ENCODE measurements around the gene PDCD6IP. TPM values are rescaled to one million over a fixed set of nuclear protein-coding genes. Genes with fewer than 3 reads are reported as not detected.
"Not testable (repeated sequence)": the region's sequence is repeated elsewhere in the genome, so short reads cannot be mapped to it uniquely, and the experiment has no call there.

Gene PDCD6IP
- total RNA-seq, 1 donor from 2014 or later = 296 TPM

DNA sequence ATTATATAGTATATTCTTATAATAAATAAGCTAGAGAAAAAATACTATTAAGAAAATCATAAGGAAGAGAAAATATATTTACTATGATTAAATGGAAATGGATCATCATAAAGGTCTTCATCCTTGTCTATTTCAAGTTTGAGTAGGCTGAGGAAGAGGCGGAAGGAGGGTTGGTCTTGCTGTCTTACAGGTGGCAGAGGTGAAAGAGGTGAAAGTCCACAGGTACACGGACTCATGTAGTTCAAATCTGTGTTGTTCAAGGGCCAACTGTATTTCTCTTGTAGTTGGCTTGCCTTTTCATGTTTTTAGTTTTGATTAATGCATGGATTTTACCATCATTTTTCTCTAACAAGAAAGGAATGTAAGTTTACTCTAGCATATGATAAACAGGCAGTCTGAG is 41.7 kb downstream of the PDCD6IP start:
- TF ChIP-seq, protein P1, sequence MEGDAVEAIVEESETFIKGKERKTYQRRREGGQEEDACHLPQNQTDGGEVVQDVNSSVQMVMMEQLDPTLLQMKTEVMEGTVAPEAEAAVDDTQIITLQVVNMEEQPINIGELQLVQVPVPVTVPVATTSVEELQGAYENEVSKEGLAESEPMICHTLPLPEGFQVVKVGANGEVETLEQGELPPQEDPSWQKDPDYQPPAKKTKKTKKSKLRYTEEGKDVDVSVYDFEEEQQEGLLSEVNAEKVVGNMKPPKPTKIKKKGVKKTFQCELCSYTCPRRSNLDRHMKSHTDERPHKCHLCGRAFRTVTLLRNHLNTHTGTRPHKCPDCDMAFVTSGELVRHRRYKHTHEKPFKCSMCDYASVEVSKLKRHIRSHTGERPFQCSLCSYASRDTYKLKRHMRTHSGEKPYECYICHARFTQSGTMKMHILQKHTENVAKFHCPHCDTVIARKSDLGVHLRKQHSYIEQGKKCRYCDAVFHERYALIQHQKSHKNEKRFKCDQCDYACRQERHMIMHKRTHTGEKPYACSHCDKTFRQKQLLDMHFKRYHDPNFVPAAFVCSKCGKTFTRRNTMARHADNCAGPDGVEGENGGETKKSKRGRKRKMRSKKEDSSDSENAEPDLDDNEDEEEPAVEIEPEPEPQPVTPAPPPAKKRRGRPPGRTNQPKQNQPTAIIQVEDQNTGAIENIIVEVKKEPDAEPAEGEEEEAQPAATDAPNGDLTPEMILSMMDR (IDR thresholded peaks at IDR 0.05) = no peak
- Histone ChIP-seq H3K4me3 (no peak overlapping the region), H3K36me3 (peaks cover 88% of the 10 kb centered on the region), H3K9me3 (no peaks in the 10 kb centered on the region), H3K4me1 (no peaks in the 10 kb centered on the region), H3K27ac (no peak overlapping the region), H3K27me3 (ENCODE audit: low read depth) (no peaks in the 10 kb centered on the region)
- intact Hi-C loops (cut with DNase I) = no loop called here
- ATAC-seq = no peak
- no peak for DNase-seq

DNA sequence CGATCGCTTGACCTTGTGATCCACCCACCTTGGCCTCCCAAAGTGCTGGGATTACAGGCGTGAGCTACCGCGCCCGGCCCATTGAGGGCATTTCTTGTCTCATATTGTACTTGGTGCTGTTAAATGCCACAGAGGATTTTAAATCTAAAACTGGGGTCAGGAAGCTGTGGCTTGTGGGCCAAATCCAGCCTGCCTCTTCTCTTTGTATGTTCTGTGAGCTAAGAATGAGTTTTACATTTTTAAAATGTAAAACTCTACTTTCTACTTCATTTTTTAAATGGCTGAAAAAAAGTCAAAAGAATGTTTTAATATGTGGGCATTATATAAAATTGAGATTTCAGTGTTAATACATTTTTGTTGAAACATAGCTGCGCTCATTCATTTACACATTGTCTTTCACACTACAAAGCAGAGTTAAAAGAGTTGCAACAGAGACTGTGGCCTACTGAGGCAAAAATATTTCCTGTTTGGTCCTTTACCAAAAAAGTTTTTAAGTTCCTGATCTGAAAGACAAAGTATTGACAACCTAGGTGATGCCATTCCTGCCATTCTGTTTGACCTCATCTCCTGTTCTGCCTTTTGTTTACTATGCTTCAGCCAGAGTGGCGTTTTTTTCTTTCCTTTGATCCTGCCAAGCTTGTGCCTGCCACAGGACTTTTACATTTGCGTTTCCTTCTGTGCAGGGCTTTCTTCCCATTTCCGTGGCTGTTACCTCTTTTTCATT is 50.4 kb downstream of the PDCD6IP start:
- H3K4me1 ChIP-seq = peaks cover 9% of the 10 kb centered on the region
- H3K4me3 ChIP-seq = no peak overlapping the region
- TF ChIP-seq, protein P1 (IDR thresholded peaks at IDR 0.05) = no peak
- H3K27ac ChIP-seq = no peak overlapping the region
- DNase-seq (no peak), ATAC-seq (no peak)
- intact Hi-C loops (cut with DNase I) = no loop called here
- peaks cover 78% of the 10 kb centered on the region for H3K36me3 ChIP-seq
- no peaks in the 10 kb centered on the region for H3K9me3 ChIP-seq
- no peaks in the 10 kb centered on the region for H3K27me3 ChIP-seq (ENCODE audit: low read depth)

DNA sequence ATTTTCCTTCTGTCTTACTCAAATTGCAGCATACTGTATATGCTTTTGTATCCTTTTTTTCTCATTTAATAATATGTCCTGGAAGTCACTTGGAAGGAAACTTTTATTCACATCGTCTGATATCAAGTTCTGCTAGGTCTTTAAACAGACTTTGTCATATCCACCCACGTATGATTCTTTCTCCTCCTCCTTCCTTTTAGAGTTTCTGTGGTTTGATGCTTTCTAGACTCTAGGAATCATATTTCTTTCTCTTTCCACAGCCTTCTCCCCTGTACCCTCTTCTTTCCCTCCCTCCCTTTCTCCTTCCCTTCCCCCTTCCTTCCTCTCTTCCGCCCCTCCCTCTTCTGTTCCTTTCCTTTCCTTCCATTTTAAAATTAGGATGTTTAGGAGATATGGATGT is 52.2 kb downstream of the PDCD6IP start:
- H3K27me3 ChIP-seq (ENCODE audit: low read depth); H3K27ac ChIP-seq; H3K4me3 ChIP-seq; intact Hi-C loops (cut with DNase I); ATAC-seq; DNase-seq; H3K9me3 ChIP-seq: not testable (repeated sequence)
- Histone ChIP-seq H3K4me1 (peaks cover 14% of the 10 kb centered on the region), H3K36me3 (peaks cover 75% of the 10 kb centered on the region)

DNA sequence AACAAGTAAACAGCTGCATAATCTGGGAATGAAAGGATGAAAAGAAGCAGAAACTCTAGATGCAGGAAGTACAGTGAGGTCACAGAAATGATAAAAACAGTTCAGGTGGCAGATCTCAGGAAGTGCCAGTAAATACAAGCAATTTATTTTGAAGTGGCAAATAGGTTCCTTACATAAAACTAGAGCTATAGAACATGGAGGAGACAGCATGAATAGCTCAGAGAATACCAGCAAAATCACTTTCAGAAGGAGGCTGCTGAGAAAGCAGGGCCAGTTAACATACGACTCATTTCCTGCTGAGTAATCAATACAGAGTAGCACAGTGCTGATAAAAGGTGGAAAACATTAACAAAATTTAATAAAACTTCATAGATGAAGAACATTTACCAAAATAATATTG is 57.0 kb downstream of the PDCD6IP start:
- H3K27ac ChIP-seq; intact Hi-C loops (cut with DNase I): not testable (repeated sequence)

DNA sequence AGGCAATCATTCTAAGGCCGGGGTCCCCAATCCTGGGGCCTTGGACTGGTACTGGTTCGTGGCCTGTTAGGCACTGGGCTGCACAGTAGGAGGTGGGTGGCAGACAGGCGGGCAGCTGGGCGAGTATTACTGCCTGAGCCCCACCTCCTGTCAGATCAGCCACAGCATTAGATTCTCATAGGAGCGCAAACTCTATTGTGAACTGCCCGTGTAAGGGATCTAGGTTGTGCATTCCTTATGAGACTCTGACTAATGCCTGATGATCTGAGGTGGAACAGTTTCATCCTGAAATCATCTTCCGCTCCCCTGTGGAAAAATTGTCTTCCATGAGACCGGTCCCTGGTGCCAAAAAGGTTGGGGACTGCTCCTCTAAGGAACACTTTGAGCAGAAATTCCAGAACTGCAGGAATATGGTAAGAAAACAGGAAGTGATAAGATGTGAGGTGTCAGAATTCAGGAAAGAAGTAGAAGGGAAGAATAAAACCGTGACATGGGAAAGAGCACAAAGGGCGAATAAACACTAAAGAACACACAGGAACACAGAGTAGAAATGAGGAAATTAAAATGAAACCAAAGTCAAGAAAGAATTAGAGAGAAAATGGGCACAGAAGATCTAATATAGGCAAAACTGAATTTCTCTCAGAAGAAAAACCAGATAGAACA is 57.6 kb downstream of the PDCD6IP start:
- H3K27ac ChIP-seq = no peak overlapping the region
- TF ChIP-seq, protein P1 (IDR thresholded peaks at IDR 0.05) = no peak
- no peak overlapping the region for H3K4me3 ChIP-seq
- no peaks in the 10 kb centered on the region for H3K9me3 ChIP-seq
- intact Hi-C loops (cut with DNase I) = no loop called here
- H3K27me3 ChIP-seq (ENCODE audit: low read depth) = no peaks in the 10 kb centered on the region
- DNase-seq = no peak
- ATAC-seq = no peak
- peaks cover 88% of the 10 kb centered on the region for H3K36me3 ChIP-seq
- H3K4me1 ChIP-seq = peaks cover 5% of the 10 kb centered on the region

More for the DNA sequence above, 57.0 kb downstream of the PDCD6IP start:
- not testable (repeated sequence) for H3K4me3 ChIP-seq; H3K27me3 ChIP-seq (ENCODE audit: low read depth); ATAC-seq; DNase-seq; H3K4me1 ChIP-seq; H3K9me3 ChIP-seq
- H3K36me3 ChIP-seq = peaks cover 84% of the 10 kb centered on the region

DNA sequence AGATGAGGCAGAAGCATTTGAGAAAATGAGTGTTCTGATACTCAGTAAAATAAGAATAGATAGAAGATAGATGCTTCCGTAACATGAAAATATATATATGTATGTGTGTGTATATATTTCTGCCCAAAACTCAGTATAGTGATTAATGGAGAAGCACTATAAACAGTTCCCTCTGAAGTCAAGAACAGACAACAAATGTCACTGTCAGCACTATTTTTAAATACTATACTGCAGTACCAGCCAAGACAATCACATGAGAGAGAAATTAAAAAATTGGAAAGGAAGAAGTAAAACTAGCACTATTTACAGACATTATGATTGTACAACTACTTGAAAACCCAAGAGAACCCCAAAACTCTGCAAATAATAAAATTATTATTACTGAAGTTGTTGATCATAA is 59.3 kb downstream of the PDCD6IP start:
- H3K27ac ChIP-seq; H3K4me3 ChIP-seq; ATAC-seq; H3K27me3 ChIP-seq (ENCODE audit: low read depth); H3K4me1 ChIP-seq; DNase-seq; intact Hi-C loops (cut with DNase I); H3K9me3 ChIP-seq: not testable (repeated sequence)
- peaks cover 87% of the 10 kb centered on the region for H3K36me3 ChIP-seq

DNA sequence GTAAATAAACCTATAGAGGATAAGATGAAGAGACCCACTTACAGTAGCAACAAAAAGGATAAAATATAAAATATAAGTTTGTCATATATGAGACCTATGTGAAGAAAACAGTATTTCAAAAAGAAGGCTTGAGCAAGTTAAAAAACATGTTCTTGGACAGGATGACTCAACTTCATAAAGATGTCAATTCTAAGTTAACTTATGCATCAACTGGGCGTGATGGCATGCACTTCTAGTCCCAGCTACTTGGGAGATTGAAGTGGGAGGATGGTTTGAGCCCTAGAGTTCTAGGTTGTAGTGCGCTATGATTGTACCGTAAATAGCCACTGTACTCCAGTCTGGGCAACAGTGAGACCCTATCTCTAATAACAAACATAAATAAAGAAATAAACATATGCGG is 59.7 kb downstream of the PDCD6IP start:
- intact Hi-C loops (cut with DNase I) = no loop called here
- Histone ChIP-seq H3K36me3 (peaks cover 87% of the 10 kb centered on the region), H3K4me3 (no peak overlapping the region), H3K27me3 (ENCODE audit: low read depth) (no peaks in the 10 kb centered on the region), H3K4me1 (peaks cover 5% of the 10 kb centered on the region), H3K27ac (no peak overlapping the region), H3K9me3 (no peaks in the 10 kb centered on the region)
- TF ChIP-seq, protein P1 (IDR thresholded peaks at IDR 0.05) = no peak
- ATAC-seq = no peak
- no peak for DNase-seq

All from lower lobe of right lung (tissue), 2 donors.